AG09319 (cell line): ENCODE data around the gene FMO1.

Experiments
- DNase-seq: peaks from one replicate; pipeline ENCODE4 v3.0.0-alpha.2; 2010; ENCODE audit warnings: low read depth; ENCODE audit errors: extremely low read depth
- CTCF ChIP-seq: IDR thresholded peaks from 2 replicates; pipeline ENCODE4 v1.5.1; 2011; ENCODE audit warnings: low read depth, mild to moderate bottlenecking, inconsistent platforms, low read length, moderate library complexity

Gene FMO1

GRCh38 chr1:171280599-171280998 lies 32.3 kb downstream of the FMO1 start:
- no peak for TF ChIP-seq CTCF
- no peak for DNase-seq

- TF ChIP-seq CTCF, result no peak
- DNase-seq, result no peak
Measured at GRCh38 chr1:171286032-171286705, 37.9 kb downstream of the FMO1 start.

GRCh38 chr1:171290621-171291020 lies 42.3 kb downstream of the FMO1 start:
- no peak for TF ChIP-seq CTCF
- DNase-seq, result no peak

DNA sequence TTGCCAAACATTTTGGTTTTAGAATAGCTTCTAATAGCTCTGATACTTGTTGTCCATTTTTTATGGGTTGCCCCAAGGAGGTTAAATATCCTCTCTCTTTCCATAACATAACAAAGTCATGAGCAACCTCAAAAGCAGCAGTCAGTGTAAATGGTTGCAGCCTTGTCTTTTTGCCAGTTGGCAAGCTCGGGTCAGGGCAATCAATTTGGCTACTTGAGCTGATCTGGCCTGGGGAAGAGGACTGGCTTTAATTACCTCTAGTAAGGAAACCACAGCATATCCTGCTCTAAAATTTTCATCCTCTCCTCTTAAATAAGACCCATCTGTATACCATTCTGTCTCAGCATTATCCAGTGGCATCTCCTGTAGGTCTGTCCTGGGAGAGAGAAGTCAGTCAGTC lies 44.5 kb downstream of the FMO1 start:
- TF ChIP-seq CTCF, result no peak
- DNase-seq, result peak; percentile 91

GRCh38 chr1:171295383-171295782 lies 47.1 kb downstream of the FMO1 start:
- DNase-seq, result peak; percentile 4

DNA sequence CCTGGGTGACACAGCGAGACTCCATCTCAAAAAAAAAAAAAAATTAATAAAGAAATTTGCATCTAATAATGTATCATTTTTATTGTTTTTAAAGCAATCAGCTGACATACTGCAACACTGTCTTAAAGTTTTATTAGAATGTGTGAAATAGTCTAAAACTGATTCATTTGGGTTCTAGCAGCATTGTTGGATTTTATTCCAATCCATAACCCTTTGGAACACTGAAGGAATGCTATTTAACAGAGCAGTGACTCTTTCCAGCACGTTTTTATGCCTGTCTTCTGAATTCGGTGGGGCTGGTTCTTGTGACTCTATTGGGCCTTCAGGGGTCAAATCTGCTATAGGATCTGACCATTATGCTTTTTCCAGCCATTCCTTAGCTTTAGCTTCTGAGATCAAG lies 47.5 kb downstream of the FMO1 start:
- TF ChIP-seq CTCF, result no peak
- no peak for DNase-seq

GRCh38 chr1:171296897-171297296 lies 48.6 kb downstream of the FMO1 start:
- no peak for TF ChIP-seq CTCF

DNA sequence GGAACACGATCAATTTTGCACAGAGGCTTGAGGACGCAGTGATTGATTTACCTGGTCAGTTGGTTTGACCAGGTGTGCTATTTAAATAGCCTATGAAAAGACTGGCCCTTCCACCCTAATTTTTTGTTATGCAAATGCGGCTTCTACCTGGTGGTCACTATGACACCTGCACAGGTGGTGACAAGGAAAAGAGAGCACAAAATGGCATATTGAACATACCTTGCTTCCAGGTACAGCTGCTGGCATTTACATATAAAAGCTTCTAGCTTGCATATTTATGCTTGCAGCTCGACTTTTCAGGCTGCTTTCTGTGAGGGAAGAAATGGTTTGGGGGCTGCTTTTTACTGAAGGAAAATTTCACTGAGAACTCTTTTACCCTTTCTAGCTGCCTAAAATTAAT lies 50.4 kb downstream of the FMO1 start:
- DNase-seq, result no peak
- no peak for TF ChIP-seq CTCF

More at GRCh38 chr1:171296897-171297296, 48.6 kb downstream of the FMO1 start:
- no peak for DNase-seq
